Mucosa of gallbladder (tissue), 1 donor: ENCODE measurements around the gene GAS6. TPM values are rescaled to one million over a fixed set of nuclear protein-coding genes. Genes with fewer than 3 reads are reported as not detected.
"Not testable (repeated sequence)": the region's sequence is repeated elsewhere in the genome, so short reads cannot be mapped to it uniquely, and the experiment has no call there.

ENCODE experiments used
- DNase-seq: peaks from one replicate; pipeline ENCODE4 v3.0.0-alpha.2; 2020; ENCODE audit warnings: low spot score
- total RNA-seq: library from RNA; stranded (reverse); gene quantifications from one replicate; pipeline ENCODE4 v1.2.1, GENCODE V29; 2021
- donor health status: DM: no; HTN: no; CAD: no.

The GAS6 gene
- total RNA-seq, 1 donor from 2014 or later, result 118 TPM

DNA sequence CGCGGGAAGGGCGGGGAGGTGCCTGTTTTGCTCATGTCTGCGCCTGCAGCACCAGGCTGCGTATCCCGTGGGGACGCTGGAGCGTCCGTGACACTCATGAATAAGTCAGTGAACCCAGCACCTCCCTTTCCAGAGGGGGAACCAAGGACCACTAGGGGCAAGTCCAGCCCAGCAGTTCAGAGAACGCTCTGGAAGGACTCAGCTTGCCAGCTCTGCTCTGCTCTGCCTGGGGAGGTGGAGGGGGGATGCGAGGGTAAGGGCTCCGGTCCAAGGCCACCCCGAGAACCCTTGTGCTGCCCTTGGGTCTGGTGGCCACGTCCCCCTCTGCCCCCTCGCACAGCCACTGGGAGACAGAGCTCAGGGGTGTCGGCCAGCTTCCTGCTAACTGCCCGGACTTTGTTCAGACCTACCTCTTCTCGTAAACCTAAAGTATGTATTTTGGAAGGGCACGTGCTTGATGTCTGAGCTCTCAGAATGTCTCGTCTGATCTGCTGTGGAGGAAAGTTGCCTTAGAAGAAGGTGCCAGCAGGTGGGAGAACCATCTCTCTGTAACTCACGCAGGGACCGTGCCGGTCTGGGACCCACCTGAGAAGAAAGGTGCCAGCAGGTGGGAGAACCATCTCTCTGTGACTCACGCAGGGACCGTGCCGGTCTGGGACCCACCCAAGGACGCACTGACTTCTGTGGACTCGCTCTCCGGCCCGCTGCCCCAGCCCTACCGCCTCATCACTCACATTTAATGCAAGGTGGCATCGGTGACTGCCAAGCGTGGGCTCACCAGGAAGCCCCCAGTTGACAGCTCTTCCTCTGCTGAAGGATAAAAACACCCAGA, 70.8 kb downstream of the GAS6 start:
- no peak for DNase-seq

DNA sequence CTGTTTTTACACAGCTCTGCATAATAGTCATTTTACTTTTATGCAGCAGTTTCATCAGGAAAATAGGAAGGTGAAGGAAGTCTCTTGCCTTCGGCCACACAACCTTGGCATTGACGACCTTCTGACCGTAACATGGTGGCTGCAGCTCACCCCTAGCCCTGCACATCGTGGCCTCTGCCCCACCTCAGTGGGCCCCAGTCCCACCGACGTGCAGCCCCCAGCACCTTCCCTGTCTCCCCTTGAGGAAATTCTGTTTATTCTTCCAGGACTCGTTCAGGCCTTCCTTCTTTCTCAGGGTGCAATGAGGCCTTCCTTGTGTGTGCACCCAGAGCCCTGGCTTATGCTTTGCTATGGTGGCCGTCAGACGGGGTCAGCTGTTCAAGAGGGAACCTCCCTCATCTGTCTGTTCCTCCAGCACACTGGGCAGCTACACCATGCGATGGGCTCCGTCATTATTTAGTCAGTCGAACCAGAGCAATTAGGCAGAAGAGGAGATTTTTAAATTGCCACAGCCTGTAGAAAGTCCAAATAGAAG, 71.6 kb downstream of the GAS6 start:
- DNase-seq, result no peak

DNA sequence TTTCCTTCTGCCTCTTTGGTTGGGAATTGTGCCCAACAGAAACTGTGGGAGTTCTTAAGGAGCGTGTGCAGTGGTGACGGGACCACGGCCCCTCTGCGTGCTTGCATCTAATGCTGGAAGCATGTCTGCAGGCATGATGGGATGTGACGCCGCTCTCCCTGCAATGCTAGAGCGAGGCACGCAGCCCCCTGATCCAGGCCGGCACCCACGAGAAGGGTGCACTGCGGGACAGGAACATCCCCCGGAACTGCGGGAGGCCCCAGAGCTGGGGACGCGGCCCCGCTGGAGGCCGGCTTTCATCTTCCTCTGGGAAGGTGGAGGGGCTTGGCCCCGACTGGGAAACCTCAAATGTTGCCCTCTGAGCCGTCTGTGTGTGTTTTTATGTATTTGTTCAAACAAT, 72.1 kb downstream of the GAS6 start:
- DNase-seq, result no peak

DNA sequence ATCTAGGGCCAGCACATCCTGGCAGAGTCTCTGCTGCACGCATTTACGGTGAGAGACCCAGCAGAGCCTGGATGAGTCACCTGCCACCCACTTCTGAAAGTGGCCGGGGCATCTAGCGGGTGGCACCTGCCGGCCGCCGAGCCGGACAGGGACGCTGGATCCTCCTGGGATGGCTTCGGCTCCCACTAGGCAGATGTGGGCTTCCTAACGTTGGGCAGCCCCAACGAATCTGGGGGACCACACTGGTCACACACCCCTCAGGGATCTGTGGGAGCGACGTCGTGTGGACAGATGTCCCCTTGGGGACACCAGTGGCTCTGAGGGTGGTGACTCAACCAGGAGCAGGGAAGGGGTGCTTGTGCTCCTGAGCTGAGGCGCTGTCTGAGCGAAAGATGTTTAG, 72.7 kb downstream of the GAS6 start:
- DNase-seq, result no peak

DNA sequence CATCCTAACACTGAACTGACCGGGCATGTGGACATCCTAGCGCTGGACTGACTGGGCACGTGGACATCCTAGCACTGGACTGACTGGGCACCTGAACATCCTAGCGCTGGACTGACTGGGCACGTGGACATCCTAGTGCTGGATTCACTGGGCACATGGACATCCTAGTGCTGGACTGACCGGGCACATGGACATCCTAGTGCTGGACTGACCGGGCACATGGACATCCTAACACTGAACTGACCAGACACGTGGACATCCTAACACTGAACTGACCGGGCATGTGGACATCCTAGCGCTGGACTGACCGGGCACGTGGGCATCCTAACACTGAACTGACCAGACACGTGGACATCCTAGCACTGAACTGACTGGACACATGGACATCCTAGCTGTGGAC, 73.9 kb downstream of the GAS6 start:
- DNase-seq, result not testable (repeated sequence)

DNA sequence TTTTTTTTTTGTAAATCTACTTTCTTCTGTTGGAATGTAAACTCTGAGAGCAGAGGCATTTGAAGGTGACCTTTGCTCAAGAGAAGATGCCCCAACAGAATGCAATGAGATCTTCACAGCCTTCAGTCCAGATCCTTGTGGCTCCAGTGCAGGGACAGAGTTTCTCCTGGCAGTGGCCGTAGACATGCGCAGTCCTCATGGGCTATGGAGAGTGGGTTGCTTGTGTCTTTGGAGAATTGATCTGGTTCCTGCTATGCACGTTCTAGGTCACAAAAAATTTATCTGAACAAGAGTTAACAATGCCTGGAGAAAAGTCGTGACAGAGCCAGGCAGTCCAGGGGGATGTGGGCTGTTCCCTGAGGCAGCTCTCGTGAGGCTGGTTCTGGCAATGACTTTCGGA, 74.7 kb downstream of the GAS6 start:
- no peak for DNase-seq

DNA sequence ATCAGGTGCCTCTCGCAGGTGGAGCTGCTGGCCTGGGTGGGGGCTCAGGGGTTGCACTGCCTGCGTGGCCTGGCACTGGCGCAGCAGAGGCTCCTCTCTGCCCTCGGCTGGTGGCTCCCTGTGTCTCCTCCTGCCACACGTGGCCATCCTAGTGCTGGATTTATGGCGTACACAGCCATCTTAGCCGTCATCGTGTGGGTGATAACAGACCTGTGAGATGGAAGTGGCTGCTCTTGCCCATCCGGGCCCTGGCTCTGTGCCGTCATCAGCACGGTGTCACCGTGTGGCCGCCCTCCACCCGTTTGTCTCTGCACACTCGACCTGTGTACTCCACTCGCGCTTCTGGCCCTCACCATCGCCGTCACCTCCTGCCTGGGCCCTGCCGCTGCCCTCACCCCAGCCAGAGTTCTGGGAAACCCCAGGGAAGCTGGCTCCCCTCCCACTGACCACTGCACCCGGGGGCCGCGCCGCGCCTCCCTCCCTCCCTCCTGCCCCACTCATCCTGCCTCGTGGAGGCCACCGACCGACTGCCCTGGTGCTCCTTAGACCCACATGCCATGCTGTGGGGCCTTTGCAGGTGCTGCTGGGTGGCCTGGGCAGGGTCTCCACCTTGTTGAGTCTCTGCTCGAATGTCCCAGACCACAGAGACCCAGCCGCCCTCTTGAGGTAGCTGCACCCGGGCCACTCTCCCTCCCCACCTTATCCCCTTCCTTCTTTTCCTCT, 75.3 kb downstream of the GAS6 start:
- no peak for DNase-seq

DNA sequence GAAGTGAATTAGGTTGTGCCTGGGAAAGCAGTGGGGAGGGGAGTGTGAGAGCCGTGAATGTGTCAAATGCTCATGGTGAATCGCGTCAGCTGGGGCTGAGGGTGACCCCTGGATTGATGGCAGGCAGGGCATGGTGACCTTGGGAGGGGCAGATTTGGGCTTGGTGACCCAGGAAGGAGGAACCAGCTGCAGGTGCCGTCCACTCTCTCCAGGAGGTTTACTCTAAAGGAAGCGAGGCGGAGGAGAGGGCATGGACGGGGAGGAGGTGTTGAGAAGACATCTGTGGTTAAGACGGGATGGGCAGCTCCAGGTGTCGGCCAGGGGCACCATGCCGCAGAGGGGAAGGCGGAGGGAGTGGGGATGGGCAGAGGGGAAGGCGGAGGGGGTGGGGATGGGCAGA, 76.2 kb downstream of the GAS6 start:
- DNase-seq, result no peak

DNA sequence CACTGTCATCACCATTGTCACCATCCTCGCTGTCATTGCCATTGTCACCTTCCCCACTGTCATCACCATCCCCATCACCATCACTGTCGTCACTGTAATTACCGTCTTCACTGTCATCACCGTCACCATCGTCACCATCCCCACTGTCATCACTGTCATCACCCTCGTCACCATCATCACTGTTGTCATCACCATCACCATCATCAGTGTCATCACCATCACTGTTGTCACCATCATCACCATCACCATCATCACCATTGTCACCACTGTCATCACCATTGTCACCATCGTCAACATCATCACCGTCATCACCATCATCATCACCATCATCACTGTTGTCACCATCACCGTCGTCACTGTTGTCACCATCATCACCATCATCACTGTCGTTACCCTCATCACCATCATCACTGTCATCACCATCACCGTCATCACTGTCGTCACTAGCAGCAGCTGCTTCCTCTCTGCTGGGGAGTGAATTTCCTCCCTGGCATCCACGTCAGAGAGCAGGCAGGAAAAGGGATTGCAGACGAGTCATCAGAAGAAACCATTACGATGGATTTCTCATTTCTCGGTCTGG, 77.5 kb downstream of the GAS6 start:
- DNase-seq, result no peak

DNA sequence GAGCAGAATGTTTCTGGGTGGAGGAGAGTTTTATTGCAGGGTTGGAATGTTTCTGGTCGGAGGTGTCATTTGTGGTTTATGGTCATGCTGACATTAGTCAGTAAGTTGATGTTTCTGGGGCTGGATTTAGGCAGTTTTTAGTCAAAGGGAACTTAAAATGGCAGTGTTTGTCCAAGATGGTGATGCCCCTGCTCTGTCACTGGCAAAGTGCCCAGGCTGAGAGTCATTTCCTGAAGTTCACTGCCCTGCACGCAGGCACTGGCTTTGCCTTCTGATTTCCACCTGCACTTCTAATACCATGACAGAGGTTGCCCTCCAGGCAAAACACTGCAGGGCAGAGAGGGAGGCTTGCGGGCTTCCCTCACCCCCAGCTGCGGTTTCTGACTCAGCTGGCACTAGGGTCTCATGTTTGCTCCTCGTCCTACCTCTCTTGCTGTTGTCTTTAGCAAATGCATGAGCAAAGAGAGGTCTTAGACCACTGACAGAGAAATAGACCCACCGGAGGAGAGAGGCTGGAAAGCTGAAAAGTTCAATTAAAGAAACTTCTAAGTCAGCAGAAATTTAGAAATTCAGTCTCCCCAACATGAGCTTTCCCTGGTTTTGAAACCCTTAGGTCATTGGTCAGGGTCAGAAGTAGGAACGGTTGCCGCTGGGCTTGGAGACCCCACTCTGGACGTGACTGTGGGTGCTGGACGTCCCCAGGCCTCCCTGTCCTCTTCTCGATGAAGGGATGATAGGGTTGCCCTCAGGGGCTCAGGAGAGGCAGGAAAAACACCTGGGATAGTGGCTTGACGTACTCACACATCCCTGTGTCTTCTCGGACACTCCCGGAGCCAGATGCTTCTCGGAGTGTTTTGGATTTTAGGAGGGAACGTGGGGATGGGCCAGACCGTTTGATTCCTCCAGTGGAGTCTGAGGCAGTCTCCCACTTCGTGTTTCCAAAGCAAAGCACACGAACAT, 78.5 kb downstream of the GAS6 start:
- DNase-seq, result no peak

DNA sequence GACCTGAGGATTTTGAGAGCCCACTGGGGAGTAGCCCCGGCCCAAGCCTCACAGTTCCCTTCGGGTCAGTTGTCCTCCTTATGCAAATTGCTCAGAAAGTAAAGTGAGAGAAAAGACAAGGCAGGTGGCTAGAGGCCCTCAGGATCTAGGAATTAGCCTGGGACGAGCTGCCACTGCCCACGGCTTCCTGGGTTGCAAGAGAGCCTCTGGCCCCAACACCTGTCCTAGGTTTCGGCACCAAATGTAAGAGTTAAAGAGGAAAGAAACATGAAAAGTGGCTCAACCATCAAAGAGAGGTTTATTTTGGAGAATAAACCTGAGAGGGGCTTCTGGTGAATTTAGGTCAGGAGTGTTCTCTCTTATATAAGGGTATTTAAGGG, 79.2 kb downstream of the GAS6 start:
- no peak for DNase-seq

DNA sequence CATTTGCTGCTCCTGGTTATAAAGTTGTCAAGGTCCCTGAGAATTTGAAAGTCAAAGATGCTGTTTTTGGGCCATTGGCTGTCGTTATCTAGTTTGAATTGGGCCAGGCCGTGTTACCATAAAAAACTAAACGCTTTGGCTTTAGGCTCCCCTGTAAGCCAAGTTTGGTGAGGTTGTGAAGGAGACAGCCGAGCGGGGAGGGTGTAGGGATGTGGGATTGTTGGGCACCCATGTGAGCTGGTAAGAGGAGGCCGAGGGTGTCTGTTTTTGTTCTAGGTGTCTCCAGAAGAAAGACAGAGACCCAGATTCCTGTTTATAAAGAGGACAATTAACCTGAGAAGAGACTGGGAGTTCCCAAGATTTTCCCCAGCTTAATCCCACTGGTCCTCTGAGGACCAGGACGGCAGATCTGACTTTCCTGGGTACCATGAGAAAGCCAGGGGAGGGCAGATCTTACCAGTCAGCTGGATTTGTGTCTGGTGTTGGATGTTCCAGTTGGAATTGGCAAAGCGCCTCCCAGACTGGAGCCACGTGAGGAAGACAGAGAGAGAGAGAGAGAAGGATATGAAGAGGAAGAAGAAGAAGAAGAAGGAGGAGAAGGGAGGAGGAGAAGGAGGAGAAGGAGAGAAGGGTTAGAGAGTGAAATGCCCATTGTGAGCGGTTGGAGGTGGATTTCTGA, 79.8 kb downstream of the GAS6 start:
- DNase-seq, result no peak

DNA sequence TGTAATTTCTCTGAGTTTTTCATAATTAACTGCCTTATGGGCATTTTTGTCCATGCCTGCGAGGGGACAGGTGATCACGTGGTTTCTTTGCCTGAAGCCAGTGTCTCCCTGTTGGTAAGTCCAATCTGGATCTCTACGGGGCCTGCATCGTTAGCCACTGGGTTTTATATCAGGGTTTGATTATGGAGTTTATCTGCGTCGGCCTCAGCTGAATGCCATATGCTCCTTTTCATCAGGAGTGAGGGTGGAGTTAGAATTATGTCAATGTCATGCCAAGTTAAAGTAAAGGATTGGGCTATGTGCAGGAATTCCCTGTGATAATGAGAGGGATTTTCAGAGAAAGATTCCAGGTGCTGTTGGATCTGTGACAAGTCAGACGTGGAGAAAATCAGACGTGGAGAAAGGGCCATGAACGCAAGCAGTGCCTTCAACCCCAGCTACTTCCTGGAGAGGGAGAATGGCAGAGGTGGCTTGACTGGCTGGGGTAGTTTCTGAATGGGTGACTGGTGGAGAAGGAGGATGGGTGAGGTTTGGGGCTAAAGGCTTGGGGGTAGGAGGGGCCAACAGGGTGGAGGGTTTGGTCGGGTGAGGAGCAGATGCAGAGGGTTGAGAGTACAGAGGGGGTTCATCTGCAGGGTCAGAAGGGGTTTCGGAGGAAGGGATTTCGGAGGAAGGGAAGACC, 80.5 kb downstream of the GAS6 start:
- no peak for DNase-seq

DNA sequence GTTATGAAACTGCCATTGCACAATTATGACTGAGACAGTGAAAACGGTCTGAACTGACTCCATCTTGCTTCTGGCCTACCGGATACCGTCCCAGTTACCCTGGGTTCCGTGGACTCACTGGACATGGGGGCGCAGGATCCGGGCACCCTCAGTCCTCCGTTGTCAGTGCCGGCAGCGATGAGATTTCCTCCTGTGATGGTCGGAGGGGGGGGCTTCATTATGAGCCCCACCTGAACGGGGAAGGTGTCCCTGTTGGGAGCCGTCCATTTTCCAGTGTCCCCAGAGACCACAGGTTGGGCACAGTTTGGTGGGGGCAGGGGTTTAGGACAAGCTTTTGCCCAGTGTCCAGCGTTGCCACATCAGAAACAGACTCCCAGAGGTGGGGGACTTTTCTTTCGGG, 81.4 kb downstream of the GAS6 start:
- DNase-seq, result no peak

DNA sequence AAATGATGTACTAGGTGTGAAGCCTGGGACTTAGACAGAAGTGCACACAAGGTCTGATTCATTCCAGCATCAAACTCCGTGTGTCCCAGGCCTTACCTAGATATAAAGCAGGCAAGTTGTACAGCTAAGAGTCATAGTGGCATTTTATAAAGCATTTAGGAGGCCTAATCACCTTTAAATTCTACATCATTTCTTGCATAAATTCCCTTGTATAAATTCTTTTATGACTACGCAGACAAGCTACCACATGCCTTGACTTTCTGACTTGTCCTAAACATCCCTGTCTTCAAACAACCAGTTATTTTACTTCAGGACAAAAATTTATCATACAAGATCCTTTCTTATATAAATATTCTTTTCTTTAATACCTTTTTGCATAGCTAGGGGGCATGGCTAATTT, 82.3 kb downstream of the GAS6 start:
- DNase-seq, result no peak

DNA sequence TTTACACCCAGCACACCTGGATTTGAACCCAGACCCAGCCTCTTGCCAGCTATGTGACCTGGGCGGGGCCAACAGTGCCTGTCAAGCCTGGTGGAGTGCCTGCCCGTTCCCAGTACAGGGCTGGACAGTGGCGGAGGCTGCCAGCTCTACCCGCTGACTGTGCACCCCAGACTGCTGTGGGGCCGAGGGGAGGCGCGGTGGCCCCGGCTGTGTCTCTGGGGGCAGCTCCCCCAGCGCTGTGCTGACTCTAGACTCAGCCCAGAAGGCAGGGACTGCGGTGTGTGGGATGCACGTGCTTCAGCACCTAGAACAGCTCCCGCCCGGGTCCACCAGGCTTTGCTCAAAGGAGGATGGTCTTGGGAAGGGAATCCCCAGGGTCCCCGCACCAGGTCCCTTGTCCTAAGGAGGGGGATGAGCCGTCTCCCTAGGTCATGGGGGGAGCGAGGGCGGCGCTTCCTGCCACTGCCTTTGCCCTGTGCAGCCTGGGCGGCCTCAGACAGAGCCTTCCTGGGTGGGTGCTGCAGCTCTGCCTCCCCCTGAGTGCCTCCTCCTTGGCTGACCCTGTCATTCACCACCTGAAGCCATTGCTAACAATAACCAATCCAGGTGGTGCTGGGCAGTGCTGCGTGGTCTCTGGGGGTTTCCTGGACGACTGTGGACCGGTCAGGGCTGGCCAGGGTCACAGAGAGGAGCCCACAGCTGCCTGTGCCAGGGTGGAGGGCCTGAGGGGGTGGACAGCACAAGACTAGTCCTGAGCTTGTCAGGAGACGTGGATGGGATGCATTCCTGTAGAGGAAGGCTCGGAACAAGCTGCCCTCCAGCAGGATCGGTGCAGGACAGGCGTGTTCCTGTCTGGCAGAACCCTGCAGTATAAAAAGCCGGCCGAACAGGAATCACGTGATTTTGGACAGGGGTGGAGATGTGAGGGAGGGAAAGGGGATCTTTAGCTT, 86.3 kb downstream of the GAS6 start:
- DNase-seq, result no peak

DNA sequence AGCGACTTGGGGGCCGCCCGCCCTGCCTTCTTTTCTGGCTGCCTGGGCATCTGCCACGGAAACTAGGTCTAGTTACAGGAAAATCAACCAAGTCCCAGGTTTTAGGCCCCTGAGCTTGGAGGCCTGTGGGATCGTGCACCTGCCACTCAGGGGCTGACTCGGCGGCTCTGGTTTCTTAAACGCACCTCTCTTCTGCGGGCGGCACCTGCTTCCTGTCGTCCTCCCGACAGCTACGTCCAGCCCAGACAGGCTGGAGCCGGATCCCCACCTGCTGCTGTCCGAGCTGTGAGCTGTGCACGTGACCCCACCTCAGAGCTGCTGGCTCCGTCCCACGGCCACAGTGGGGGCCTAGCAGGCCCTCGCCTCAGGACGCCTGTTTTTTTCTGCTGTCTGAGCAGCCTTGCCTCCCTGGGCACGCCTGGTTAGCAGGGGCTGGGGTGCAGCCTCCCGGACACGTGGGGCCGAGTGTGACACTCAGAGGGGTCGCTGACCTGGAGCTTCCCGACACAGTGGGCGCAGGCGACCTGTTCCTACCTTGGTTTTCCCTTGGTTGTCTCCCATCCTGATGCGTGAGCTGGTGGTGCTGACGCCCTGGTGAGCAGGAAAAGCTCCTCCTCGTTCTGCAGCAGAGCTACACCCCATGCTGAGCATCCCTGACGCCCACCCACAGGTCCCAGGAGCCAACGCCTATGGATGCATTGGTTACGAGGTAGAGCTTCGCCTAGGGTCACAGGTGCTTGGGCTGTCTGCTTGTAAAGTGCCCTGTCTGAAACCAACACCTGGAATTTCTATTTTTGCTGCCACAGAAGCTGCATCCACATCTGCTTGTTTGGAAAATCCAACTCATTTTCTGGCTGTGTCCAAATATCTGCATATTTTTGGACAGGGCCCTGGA, 87.4 kb downstream of the GAS6 start:
- DNase-seq, result no peak

DNA sequence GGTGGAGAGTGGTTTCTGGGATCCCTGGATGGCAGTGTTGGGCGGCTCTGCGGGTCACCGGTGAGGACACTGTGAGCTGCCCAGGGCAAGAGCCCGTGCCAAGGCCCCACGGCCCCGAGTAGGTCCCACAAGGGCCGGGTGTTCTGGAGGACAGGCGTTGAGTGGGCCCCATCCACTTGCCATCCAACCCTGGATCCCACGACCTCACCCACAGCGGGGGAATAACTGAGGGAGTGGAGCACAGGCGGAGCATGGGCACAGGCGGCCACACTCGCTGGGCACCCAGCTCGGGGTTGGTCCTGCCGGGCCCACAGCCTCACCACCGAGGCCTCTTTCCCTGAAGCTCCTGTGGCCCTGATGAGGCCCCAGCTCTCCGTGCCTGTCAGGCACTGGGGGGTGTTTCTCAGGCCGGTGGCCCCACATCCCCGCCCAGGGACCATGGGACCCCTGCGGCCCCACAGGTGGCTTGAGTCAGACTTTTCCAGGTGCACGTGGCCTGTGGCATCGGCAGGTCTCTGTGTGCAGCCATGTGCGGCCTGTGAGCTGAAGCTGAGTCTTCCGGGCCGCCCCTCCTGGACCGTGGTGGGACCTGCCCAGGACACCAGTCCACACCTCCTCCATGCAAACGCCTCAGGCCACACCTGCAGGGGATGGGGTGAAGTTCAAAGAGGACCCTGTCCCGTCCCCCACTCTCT, 88.3 kb downstream of the GAS6 start:
- no peak for DNase-seq
